ENCODE results near the gene MTMR3.

MTMR3 gene

DNA sequence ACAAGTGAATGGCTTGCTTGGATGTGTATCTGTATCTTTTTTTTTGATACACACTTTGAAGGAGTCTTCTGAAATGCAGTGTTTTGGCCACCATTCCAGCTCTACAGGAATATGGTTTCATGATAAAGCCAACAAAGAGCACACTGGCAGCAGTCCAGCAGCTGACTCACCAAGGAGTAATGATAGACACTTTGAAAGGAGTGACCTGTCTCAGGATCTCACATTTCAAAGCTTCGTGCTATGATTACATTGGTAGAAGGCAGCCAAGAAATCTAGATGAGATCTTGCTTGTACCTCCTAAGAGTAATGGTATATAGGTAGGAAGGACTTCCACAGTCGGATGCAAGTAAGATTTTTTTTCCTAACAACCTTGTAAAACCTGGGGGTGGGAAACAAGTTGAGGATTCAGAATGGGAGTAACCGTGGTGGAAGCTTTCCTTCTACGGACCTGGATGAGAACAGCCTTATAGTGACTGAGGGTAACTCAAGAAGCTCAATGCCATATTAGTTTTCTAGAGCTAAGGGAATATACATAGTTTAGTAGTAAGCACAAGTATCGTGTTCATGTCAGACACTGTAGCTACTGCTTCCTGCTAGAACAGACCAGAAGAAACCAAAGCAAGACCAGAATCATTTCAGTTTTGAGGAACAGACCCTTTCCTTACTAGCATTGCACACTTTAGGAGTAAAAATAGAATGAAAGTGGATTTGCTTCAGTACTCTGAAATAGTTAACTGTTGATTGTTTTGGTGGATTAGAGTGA is 25.0 kb downstream of the MTMR3 start:
- Histone ChIP-seq H3K4me2 (ENCODE audit: low read length) (no peak overlapping the region), H3K4me1 (ENCODE audit: control insufficient read depth, low read length) (peaks cover 13% of the 10 kb centered on the region), H3K79me2 (ENCODE audit: control insufficient read depth, low read length) (peaks cover 42% of the 10 kb centered on the region), H3K27ac (ENCODE audit: low read depth, low read length) (no peak overlapping the region), H3K9me3 (ENCODE audit: control insufficient read depth, insufficient read depth, low read length) (no peaks in the 10 kb centered on the region), H3K36me3 (ENCODE audit: control insufficient read depth, low read length) (no peaks in the 10 kb centered on the region), H3K4me3 (ENCODE audit: low read length) (no peak overlapping the region), H3F3A (ENCODE audit: control insufficient read depth, insufficient read depth) (no peaks in the 10 kb centered on the region), H3K9me2 (replicated peaks; ENCODE audit: control insufficient read depth, low read length) (no peaks in the 10 kb centered on the region), H4K20me1 (ENCODE audit: control insufficient read depth, insufficient read depth, low read depth, low read length) (peaks cover 5% of the 10 kb centered on the region), H3K27me3 (ENCODE audit: control insufficient read depth, low read length) (no peaks in the 10 kb centered on the region)
- TF ChIP-seq, protein P1, sequence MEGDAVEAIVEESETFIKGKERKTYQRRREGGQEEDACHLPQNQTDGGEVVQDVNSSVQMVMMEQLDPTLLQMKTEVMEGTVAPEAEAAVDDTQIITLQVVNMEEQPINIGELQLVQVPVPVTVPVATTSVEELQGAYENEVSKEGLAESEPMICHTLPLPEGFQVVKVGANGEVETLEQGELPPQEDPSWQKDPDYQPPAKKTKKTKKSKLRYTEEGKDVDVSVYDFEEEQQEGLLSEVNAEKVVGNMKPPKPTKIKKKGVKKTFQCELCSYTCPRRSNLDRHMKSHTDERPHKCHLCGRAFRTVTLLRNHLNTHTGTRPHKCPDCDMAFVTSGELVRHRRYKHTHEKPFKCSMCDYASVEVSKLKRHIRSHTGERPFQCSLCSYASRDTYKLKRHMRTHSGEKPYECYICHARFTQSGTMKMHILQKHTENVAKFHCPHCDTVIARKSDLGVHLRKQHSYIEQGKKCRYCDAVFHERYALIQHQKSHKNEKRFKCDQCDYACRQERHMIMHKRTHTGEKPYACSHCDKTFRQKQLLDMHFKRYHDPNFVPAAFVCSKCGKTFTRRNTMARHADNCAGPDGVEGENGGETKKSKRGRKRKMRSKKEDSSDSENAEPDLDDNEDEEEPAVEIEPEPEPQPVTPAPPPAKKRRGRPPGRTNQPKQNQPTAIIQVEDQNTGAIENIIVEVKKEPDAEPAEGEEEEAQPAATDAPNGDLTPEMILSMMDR (IDR thresholded peaks at IDR 0.05; ENCODE audit: low read depth, low read length, poor library complexity, severe bottlenecking): no peak
- TF ChIP-seq EZH2phosphoT487 (IDR thresholded peaks at IDR 0.05; ENCODE audit: borderline replicate concordance, low read length): no peak

DNA sequence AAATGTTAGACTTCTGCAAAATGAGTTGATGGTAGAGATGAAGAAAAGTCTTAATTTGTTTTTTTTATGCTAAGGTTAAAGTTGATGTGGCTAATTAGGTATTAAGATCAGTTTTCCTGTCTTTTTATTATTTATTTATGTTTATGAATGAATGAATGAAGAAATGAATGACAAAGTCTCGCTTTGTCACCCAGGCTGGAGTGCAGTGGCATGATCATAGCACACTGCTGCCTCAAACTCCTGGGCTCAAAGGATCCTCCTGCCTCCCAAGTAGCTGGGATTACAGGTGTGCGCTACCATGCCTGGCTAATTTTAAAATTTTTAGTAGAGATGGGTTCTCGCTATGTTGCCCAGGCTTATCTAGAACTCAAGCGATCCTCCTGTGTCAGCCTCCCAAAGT is 29.2 kb downstream of the MTMR3 start:
- no peaks in the 10 kb centered on the region for H3K9me3 ChIP-seq (ENCODE audit: control insufficient read depth, insufficient read depth, low read length)
- no peak overlapping the region for H3K4me2 ChIP-seq (ENCODE audit: low read length)
- H3K36me3 ChIP-seq (ENCODE audit: control insufficient read depth, low read length): no peaks in the 10 kb centered on the region
- H4K20me1 ChIP-seq (ENCODE audit: control insufficient read depth, insufficient read depth, low read depth, low read length): peaks cover 10% of the 10 kb centered on the region
- H3K27ac ChIP-seq (ENCODE audit: low read depth, low read length): no peak overlapping the region
- no peak overlapping the region for H3K4me3 ChIP-seq (ENCODE audit: low read length)
- TF ChIP-seq, protein P1 (IDR thresholded peaks at IDR 0.05; ENCODE audit: low read depth, low read length, poor library complexity, severe bottlenecking): no peak
- no peak for TF ChIP-seq EZH2phosphoT487 (IDR thresholded peaks at IDR 0.05; ENCODE audit: borderline replicate concordance, low read length)
- no peaks in the 10 kb centered on the region for H3K9me2 ChIP-seq (replicated peaks; ENCODE audit: control insufficient read depth, low read length)
- H3F3A ChIP-seq (ENCODE audit: control insufficient read depth, insufficient read depth): no peaks in the 10 kb centered on the region
- H3K27me3 ChIP-seq (ENCODE audit: control insufficient read depth, low read length): no peaks in the 10 kb centered on the region
- H3K79me2 ChIP-seq (ENCODE audit: control insufficient read depth, low read length): peaks cover 50% of the 10 kb centered on the region
- peaks cover 27% of the 10 kb centered on the region for H3K4me1 ChIP-seq (ENCODE audit: control insufficient read depth, low read length)

DNA sequence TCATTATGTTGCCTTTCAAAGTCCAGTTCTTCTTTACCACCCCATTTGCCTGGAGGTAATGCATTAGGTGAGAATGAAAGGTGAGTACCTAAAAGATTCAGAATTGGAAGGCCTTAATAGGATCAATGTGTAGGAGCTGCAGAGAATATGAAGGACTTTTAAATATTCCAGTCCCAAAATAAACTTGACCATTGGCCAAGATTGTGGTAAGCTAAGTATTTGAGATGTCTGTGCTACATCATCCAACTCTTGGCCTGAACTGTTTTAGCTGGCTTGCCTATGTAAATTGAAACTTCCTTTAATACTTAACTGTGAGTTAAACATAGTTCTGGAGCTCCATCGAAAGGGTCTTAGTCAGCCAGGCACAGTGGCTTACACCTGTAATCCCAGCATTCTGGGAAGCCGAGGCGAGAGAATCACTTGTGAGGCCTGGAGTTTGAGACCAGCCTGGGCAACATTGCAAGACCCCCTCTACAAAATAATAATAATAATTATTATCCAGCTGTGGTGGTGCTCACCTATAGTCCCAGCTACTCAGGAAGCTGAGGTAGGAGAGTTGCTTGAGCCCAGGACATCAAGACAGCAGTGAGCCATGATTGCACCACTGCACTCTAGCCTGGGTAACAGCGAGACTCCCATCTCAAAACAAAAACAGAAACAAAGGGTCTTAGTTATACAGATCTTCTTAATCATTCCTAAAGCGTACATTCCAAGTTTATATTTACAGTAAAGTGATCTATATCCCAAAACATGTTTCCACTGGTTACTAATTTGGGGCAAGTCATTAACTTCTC is 29.8 kb downstream of the MTMR3 start:
- H3K4me1 ChIP-seq (ENCODE audit: control insufficient read depth, low read length): peaks cover 21% of the 10 kb centered on the region

More for the DNA sequence above, 29.8 kb downstream of the MTMR3 start:
- Histone ChIP-seq H3K4me2 (ENCODE audit: low read length) (no peak overlapping the region), H3K9me3 (ENCODE audit: control insufficient read depth, insufficient read depth, low read length) (no peaks in the 10 kb centered on the region), H4K20me1 (ENCODE audit: control insufficient read depth, insufficient read depth, low read depth, low read length) (peaks cover 7% of the 10 kb centered on the region), H3K9me2 (replicated peaks; ENCODE audit: control insufficient read depth, low read length) (no peaks in the 10 kb centered on the region), H3K36me3 (ENCODE audit: control insufficient read depth, low read length) (no peaks in the 10 kb centered on the region), H3K79me2 (ENCODE audit: control insufficient read depth, low read length) (peaks cover 55% of the 10 kb centered on the region), H3K27me3 (ENCODE audit: control insufficient read depth, low read length) (no peaks in the 10 kb centered on the region), H3K4me3 (ENCODE audit: low read length) (no peak overlapping the region), H3K27ac (ENCODE audit: low read depth, low read length) (no peak overlapping the region), H3F3A (ENCODE audit: control insufficient read depth, insufficient read depth) (no peaks in the 10 kb centered on the region)
- TF ChIP-seq EZH2phosphoT487 (IDR thresholded peaks at IDR 0.05; ENCODE audit: borderline replicate concordance, low read length): no peak
- TF ChIP-seq, protein P1 (IDR thresholded peaks at IDR 0.05; ENCODE audit: low read depth, low read length, poor library complexity, severe bottlenecking): no peak

Data from DOHH2 (cell line).